CD4-positive, alpha-beta T cell treated with Interleukin-21 for 1 hour (primary cell): Measurements from ENCODE around the gene CACNG1.
"Not testable (repeated sequence)": the region's sequence is repeated elsewhere in the genome, so short reads cannot be mapped to it uniquely, and the experiment has no call there.

Source experiments
- DNase-seq: peaks from one replicate; pipeline ENCODE4 v3.0.0-alpha.2; 2020

CACNG1 gene

DNA sequence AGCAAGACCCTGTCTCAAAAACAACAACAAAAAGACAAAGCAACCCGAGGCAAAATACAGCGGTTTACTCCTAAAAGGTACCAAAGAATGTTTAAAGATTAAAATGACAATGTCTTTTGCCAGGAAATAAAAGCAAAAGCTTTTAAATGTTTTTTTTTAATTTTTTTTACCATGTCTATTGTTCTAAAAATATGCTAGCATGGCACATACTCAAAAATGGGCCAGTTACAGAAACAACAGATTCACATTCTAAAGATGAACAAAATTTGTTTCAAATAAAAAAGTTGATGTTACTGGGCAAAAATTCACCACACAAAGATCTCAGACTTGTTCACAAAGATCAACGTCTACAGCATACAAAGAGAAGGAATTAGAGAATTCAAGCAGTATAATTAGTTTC lies 41.1 kb downstream of the CACNG1 start:
- DNase-seq = no peak

DNA sequence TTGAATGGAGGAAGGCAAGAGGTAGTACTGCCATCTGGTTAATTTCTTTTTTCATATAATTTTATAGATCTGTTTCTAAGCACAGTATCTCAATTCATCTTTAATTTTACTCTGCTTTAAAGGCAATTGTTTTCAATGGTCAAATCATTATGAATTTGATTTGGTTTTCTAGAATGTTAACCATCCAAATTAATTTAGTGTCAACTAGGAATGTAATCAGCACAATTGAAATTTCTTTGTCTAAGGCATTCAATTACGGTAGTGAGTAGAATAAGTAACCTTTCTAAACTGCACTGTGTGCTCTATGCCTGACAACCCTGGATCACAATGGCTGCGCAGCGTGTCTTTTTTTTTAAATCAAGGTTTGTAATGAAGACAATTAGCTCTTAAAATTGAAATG lies 44.3 kb downstream of the CACNG1 start:
- no peak for DNase-seq

DNA sequence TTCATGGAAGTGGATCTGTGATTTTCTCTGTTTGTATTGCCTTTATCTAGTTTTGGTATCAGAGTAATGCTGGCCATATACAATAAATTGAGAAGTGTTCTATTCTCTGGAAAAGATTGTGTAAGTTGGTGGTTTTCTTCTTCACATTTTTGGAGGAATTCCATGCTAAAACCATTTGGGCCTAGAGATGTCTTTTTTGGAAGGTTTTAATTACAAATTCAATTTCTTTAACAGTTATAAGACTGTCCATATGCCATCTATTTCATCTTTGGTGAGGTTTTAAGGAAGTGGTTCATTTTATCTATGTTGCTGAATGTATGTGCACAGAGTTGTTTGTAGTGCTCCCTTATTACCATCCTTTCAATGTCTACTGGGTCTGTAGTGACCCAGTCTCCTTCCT lies 46.0 kb downstream of the CACNG1 start:
- DNase-seq = no peak

DNA sequence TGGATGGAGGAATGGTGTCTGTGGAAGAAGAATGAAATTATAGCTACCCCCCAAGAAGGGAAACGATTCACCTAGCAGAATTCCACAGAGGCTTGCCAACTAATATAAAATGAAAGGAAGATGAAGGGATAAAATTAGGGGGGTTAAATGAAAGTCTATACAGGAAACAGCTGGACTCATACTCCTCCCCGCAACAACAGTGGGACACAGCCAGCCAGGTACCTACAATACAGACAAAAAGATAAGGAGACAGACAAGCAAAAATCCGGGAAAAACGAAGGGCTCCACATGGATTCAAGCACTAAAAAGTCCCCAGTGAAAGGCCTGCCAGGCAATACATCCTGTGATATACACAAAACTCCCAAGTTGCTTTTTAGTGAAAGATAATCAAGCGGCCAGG lies 47.9 kb downstream of the CACNG1 start:
- DNase-seq = no peak

DNA sequence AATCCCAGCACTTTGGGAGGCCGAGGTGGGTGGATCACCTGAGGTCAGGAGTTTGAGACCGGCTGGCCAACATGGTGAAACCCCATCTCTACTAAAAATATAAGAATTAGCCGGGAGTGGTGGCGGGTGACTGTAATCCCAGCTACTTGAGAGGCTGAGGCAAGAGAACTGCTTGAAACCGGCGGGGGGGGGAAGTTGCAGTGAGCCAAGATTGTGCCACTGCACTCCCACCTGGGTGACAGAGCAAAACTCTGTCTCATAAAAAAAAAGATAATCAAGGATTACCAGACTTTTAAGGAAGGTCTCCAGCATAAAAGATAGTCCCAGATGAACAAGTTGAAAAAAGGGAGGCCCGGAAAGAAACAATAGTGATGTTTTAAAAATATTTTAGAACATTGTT lies 48.4 kb downstream of the CACNG1 start:
- DNase-seq = not testable (repeated sequence)

DNA sequence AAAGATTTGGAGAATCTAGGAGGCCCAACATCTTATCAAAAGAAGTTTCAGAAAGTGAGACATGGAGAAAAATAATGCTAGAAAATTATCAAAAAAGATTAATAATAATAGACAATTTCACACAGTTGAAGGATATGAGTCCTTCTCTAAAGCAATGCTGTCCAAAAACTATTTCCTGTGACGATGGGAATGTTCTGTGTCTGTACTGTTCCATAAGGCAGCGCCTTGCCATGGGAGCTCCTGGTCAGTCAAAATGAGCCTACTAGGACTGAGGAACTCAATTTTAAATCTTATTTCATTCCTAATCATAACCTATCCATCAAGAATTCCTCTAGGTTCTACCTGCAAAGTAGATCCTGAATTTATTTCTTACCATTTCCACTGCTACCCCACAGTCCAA lies 49.0 kb downstream of the CACNG1 start:
- DNase-seq = no peak

DNA sequence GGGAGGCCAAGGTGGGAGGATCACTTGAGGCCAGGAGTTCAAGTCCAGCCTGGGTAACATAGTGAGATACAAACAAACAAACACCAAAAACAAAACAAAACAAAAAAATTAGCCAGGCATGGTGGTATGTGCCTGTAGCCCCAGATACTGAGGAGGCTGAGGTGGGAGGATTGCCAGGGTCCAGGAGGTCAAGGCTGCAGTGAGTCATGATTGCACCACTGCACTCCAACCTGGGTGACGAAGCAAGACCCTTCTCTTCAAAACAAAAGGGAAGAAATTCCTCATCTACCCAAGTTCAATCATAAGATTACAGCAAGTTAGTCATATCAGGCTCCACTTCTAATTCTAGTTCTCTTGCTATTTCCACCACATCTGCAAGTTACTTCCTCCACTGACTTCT lies 50.9 kb downstream of the CACNG1 start:
- DNase-seq = not testable (repeated sequence)

DNA sequence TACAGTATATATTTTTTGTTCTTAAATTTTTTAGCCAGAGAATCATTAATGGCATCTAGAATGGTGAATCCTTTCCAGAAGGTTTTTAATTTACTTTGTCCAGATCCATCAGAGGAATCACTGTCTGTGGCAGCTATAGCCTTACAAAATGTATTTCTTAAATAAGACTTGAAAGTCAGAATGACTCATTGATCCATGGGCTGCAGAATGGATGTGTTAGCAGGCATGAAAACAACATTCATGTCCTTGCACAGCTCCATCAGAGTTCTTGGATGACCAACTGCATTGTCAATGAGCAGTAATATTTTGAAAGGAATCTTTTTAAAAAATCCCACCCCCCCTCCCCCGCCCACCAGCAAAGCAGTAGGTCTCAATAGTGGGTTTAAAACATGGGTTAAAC lies 51.4 kb downstream of the CACNG1 start:
- no peak for DNase-seq

DNA sequence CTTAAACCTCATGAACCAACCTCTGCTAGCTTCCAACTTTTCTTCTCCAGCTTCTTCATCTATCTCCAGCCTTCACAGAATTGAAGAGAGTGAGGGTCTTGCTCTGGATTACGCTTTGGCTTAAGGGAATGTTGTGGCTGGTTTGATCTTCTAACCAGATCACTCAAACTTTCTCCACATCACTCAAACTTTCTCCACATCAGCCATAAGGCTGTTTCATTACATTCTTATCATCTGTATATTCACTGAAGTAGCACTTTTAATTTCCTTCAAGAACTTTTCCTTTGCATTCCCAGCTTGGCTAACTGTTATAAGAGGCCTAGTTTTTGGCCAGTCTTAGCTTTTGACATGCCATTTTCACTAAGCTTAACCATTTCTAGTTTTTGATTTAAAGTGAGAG lies 52.3 kb downstream of the CACNG1 start:
- no peak for DNase-seq

DNA sequence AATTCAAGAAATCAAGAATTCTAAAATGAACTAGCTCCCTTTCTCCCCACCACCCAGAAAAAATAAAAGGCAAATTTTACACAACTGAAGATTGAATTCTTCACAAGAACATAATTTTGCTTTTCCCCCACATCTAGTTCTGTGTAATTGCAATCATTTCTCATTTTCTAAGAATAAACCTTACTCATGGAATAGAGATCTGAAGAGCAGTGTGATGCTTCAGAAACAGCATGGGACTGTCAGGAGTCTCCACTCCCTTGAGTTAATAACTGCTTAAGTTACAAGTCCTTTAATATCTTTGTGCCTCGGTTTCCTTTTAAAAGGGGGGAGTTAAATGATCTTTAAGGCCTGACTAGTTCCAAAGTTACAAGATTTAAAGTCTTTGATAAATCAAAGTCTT lies 53.7 kb downstream of the CACNG1 start:
- DNase-seq = no peak

DNA sequence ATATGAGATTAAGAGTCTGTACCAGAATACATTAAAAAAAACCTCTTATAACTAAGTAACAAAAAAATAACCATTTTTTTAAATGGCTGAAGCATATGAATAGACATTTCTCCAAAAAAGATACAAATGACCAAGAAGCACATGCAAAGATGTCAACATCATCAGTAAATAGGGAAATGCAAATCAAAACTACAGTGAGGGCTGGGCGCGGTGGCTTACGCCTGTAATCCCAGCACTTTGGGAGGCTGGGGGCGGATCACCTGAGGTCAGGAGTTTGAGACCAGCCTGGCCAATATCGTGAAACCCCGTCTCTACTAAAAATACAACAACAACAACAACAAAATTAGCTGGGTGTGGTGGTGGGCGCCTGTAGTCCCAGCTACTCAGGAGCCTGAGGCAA lies 60.3 kb downstream of the CACNG1 start:
- not testable (repeated sequence) for DNase-seq

DNA sequence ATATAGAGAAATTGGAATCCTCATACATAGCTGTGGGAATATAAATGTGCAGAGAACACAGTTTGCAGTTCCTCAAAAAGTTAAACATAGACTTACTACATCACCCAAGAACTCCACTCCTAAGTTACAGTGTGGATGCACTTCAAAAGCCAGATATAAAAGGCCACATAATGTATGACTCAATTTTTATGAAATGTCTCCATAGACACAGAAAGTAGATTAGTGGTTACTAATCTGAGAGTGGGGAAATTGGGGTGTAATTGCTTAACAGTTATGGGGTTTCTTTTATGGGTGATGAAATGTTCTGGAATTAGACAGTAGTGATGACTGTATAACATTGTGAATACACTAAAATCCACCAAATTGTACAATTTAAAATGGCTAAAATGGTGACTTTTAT lies 60.9 kb downstream of the CACNG1 start:
- no peak for DNase-seq
